Neural progenitor cell (in vitro differentiated cells): Measurements from ENCODE around the gene CEP164. TPM values are rescaled to one million over a fixed set of nuclear protein-coding genes. Genes with fewer than 3 reads are reported as not detected.

ENCODE experiments used
- DNase-seq: peaks from one replicate; pipeline ENCODE4 v3.0.0-alpha.2; 2016; ENCODE audit warnings: low spot score
- H2AFZ ChIP-seq: fragments of 200-600 bp; sonication (generic); replicated peaks from 2 replicates; pipeline ENCODE4 v1.6.1; 2016; ENCODE audit warnings: antibody characterized with exemption
- H3F3A ChIP-seq: fragments of 200-600 bp; sonication (generic); 2 replicates; pipeline ENCODE4 v1.6.1; 2016; ENCODE audit warnings: antibody characterized with exemption, low read depth
- H3K27ac ChIP-seq: fragments of 200-600 bp; sonication (generic); 2 replicates; pipeline ENCODE4 v1.5.1; 2016; ENCODE audit warnings: mild to moderate bottlenecking
- H3K27me3 ChIP-seq: fragments of 200-600 bp; sonication (generic); 2 replicates; pipeline ENCODE4 v1.6.1; 2016; ENCODE audit warnings: mild to moderate bottlenecking, moderate library complexity
- H3K36me3 ChIP-seq: fragments of 200-600 bp; sonication (generic); 2 replicates; pipeline ENCODE4 v1.5.1; 2016
- H3K4me1 ChIP-seq: fragments of 200-600 bp; sonication (generic); 2 replicates; pipeline ENCODE4 v1.6.1; 2016; ENCODE audit warnings: mixed run types
- H3K4me2 ChIP-seq: fragments of 200-600 bp; sonication (generic); 2 replicates; pipeline ENCODE4 v1.6.1; 2016
- H3K4me3 ChIP-seq: fragments of 200-600 bp; sonication (generic); 2 replicates; pipeline ENCODE4 v1.5.1; 2016
- H3K79me2 ChIP-seq: fragments of 200-600 bp; sonication (generic); 2 replicates; pipeline ENCODE4 v1.6.1; 2016; ENCODE audit warnings: low read depth
- H3K9ac ChIP-seq: fragments of 200-600 bp; sonication (generic); 2 replicates; pipeline ENCODE4 v1.6.1; 2016
- H3K9me3 ChIP-seq: fragments of 200-600 bp; sonication (generic); 2 replicates; pipeline ENCODE4 v1.5.1; 2016; ENCODE audit warnings: low read depth
- H4K20me1 ChIP-seq: fragments of 200-600 bp; sonication (generic); 2 replicates; pipeline ENCODE4 v1.6.1; 2016; ENCODE audit warnings: low read depth
- H3K27ac Mint-ChIP-seq: 3 replicates; pipeline ENCODE4 v1.8.0; 2021; ENCODE audit warnings: mixed read lengths
- H3K27me3 Mint-ChIP-seq: 2 replicates; pipeline ENCODE4 v1.8.0; 2022; ENCODE audit warnings: low read depth, mild to moderate bottlenecking, inconsistent platforms, moderate library complexity, mixed read lengths; ENCODE audit not compliant: insufficient read depth
- H3K36me3 Mint-ChIP-seq: 3 replicates; pipeline ENCODE4 v1.8.0; 2021; ENCODE audit warnings: mixed read lengths
- H3K4me1 Mint-ChIP-seq: 3 replicates; pipeline ENCODE4 v1.8.0; 2021; ENCODE audit warnings: mixed read lengths
- H3K4me3 Mint-ChIP-seq: 3 replicates; pipeline ENCODE4 v1.8.0; 2021; ENCODE audit warnings: mild to moderate bottlenecking, moderate library complexity, mixed read lengths
- H3K9me3 Mint-ChIP-seq: 3 replicates; pipeline ENCODE4 v1.8.0; 2020; ENCODE audit warnings: mixed read lengths
- EZH2 ChIP-seq: fragments of 200-600 bp; sonication (generic); IDR thresholded peaks from 2 replicates; pipeline ENCODE4 v1.6.1; 2017; ENCODE audit warnings: antibody characterized with exemption, mild to moderate bottlenecking, moderate library complexity
- EZH2phosphoT487 ChIP-seq: fragments of 200-600 bp; sonication (generic); IDR thresholded peaks from 2 replicates; pipeline ENCODE4 v1.6.1; 2017; ENCODE audit warnings: antibody characterized with exemption
- total RNA-seq: library from RNA; depleted of rRNA; stranded (reverse); fragments of >200 nt; gene quantifications from 2 replicates; pipeline ENCODE4 v1.2.3, GENCODE V29; 2015; ENCODE audit warnings: low replicate concordance
- TF ChIP-seq, protein P1 (sequence below): fragments of 200-600 bp; sonication (generic); IDR thresholded peaks from 2 replicates; pipeline ENCODE4 v1.5.1; 2017; ENCODE audit warnings: antibody characterized with exemption, mild to moderate bottlenecking

CEP164 gene
- total RNA-seq, 1 donor from 2014 or later: 24.2 TPM

DNA sequence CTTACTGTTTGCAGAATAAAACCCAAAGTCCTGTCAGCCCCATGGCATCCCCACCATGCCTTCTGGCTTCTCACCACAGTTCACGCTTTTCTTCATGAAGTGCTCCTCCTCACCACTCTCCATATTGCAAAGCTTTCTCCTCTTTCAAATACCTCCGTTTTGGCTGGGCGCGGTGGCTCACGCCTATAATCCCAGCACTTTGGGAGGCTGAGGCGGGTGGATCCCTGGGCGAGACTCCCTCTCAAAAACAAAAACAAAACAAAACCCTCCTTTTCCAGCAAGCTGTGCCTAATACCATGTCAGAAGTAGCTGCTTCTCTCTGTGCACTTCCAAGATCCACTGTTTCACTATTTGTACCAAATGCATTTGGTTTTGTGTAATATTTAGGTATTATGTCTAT is 18.3 kb upstream of the CEP164 start:
- H2AFZ ChIP-seq: no peak overlapping the region
- Mint-ChIP-seq H3K4me1 (peaks cover under 1% of the 10 kb centered on the region), H3K9me3 (no peaks in the 10 kb centered on the region), H3K27me3 (peaks cover 3% of the 10 kb centered on the region), H3K27ac (no peak overlapping the region), H3K4me3 (no peak overlapping the region), H3K36me3 (no peaks in the 10 kb centered on the region)
- no peaks in the 10 kb centered on the region for H3K79me2 ChIP-seq
- DNase-seq: no peak
- no peaks in the 10 kb centered on the region for H4K20me1 ChIP-seq
- no peak overlapping the region for H3K9ac ChIP-seq
- TF ChIP-seq EZH2 (no peak), EZH2phosphoT487 (no peak)
- TF ChIP-seq, protein P1, sequence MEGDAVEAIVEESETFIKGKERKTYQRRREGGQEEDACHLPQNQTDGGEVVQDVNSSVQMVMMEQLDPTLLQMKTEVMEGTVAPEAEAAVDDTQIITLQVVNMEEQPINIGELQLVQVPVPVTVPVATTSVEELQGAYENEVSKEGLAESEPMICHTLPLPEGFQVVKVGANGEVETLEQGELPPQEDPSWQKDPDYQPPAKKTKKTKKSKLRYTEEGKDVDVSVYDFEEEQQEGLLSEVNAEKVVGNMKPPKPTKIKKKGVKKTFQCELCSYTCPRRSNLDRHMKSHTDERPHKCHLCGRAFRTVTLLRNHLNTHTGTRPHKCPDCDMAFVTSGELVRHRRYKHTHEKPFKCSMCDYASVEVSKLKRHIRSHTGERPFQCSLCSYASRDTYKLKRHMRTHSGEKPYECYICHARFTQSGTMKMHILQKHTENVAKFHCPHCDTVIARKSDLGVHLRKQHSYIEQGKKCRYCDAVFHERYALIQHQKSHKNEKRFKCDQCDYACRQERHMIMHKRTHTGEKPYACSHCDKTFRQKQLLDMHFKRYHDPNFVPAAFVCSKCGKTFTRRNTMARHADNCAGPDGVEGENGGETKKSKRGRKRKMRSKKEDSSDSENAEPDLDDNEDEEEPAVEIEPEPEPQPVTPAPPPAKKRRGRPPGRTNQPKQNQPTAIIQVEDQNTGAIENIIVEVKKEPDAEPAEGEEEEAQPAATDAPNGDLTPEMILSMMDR: no peak
- H3K9me3 ChIP-seq: no peaks in the 10 kb centered on the region
- H3K27me3 ChIP-seq: no peaks in the 10 kb centered on the region
- H3K4me2 ChIP-seq: no peak overlapping the region
- no peaks in the 10 kb centered on the region for H3K36me3 ChIP-seq
- H3F3A ChIP-seq: no peaks in the 10 kb centered on the region
- no peak overlapping the region for H3K27ac ChIP-seq
- no peaks in the 10 kb centered on the region for H3K4me1 ChIP-seq
- H3K4me3 ChIP-seq: no peak overlapping the region

DNA sequence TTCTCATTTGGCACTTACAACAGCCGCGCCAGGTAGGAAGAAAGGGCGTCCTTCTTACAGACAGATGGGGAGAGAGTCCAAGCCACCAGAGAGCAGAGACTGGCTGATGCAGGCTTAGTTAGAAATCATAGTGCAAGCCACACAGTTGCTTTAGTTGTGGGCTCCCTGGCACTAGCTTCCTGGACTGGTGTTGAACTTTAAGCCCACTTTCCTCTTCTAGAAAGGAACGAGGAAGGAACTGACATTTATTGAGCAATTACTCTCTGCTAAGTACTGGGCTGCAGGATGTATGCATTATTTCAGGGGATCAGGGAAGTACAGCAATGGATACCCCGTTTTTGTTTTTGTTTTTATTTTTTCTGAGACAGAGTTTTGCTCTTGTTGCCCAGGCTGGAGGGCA is 14.6 kb upstream of the CEP164 start:
- no peak overlapping the region for H3K27ac ChIP-seq
- H3K27me3 ChIP-seq: no peaks in the 10 kb centered on the region
- peaks cover 18% of the 10 kb centered on the region for H3K4me1 ChIP-seq
- H4K20me1 ChIP-seq: no peaks in the 10 kb centered on the region
- no peak overlapping the region for H3K4me2 ChIP-seq
- DNase-seq: no peak
- H3K27ac Mint-ChIP-seq: no peak overlapping the region
- H3K4me1 Mint-ChIP-seq: peaks cover 17% of the 10 kb centered on the region
- no peak overlapping the region for H3K4me3 ChIP-seq
- H3K9me3 Mint-ChIP-seq: no peaks in the 10 kb centered on the region
- no peak overlapping the region for H2AFZ ChIP-seq
- no peaks in the 10 kb centered on the region for H3K9me3 ChIP-seq
- no peak overlapping the region for H3K4me3 Mint-ChIP-seq
- TF ChIP-seq EZH2 (no peak), EZH2phosphoT487 (no peak)
- TF ChIP-seq, protein P1: no peak
- no peak overlapping the region for H3K9ac ChIP-seq
- peaks cover 5% of the 10 kb centered on the region for H3K27me3 Mint-ChIP-seq
- H3K79me2 ChIP-seq: no peaks in the 10 kb centered on the region
- H3K36me3 Mint-ChIP-seq: no peaks in the 10 kb centered on the region
- no peaks in the 10 kb centered on the region for H3K36me3 ChIP-seq
- no peaks in the 10 kb centered on the region for H3F3A ChIP-seq

DNA sequence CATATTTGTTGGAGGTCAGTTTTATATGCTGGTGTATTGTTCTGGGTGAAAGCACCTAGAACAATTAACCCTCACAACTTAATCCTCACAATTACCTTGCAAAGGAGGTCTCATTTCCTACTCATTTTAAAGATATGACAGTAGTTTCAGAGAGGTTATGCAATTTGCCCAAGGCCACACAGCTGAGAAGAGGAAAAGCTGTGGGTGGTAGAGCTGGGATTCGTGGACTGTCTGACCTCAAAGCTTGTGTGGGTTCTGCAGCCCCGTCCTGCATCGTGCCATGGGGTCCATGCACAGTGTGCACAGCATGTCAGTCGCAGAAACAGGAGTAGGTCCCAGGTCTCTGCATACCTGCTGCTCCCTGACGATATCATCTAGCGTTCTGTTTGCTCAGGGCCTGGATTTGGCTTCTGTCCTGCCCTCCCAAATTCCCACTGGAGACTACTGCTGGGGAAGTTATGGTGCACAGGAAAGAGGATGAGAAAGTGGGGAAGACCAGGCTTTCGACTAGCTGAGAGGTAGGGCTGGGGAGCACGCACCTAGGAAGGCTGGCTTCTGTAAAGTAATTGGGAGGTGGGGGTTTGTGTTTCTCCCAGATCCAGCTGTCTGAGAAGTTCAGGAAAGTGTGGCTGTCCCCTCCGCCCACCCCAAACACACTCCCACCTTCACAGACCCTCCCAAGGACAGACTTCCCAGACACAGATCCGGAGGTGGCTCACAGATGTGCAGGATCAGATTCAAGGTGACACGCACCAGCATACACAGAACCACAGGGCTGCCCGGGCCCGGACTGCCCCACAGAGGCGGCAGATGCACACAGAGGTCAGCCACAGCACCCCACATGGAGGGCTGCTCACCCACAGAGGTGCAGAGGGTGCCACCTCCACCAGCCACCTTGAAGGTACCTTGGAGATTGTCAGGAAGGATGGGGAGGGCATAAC is 13.6 kb upstream of the CEP164 start:
- Histone ChIP-seq H3K4me1 (peaks cover 18% of the 10 kb centered on the region), H3K27ac (no peak overlapping the region), H4K20me1 (no peaks in the 10 kb centered on the region), H3K4me2 (peak overlapping the region; percentile 96), H3K79me2 (no peaks in the 10 kb centered on the region), H3K9me3 (no peaks in the 10 kb centered on the region), H3K9ac (no peak overlapping the region), H3K4me3 (peak overlapping the region; percentile 79), H3K36me3 (no peaks in the 10 kb centered on the region), H3F3A (no peaks in the 10 kb centered on the region), H3K27me3 (no peaks in the 10 kb centered on the region), H2AFZ (no peak overlapping the region)
- Mint-ChIP-seq H3K27ac (no peak overlapping the region), H3K4me1 (peaks cover 17% of the 10 kb centered on the region), H3K27me3 (peaks cover 5% of the 10 kb centered on the region), H3K36me3 (no peaks in the 10 kb centered on the region), H3K4me3 (peak overlapping the region; percentile 86), H3K9me3 (no peaks in the 10 kb centered on the region)
- TF ChIP-seq, protein P1: no peak
- TF ChIP-seq EZH2phosphoT487 (no peak), EZH2 (no peak)
- no peak for DNase-seq
